Neural cell (in vitro differentiated cells): ENCODE data around the gene FNDC3B. TPM values are rescaled to one million over a fixed set of nuclear protein-coding genes. Genes with fewer than 3 reads are reported as not detected.

Experiments
- H2AFZ ChIP-seq: fragments of 200-600, 300-800 bp; sonication (generic), shearing (Covaris generic); 2 replicates; pipeline ENCODE4 v1.6.0; 2014; ENCODE audit warnings: low read depth, mild to moderate bottlenecking, antibody characterized with exemption, low read length, moderate library complexity
- H3F3A ChIP-seq: fragments of 200-600 bp; shearing (Covaris generic); 2 replicates; pipeline ENCODE4 v1.6.1; 2016; ENCODE audit warnings: mild to moderate bottlenecking, moderate library complexity, mixed read lengths, antibody characterized with exemption, low read length; ENCODE audit not compliant: insufficient read depth, poor library complexity, severe bottlenecking
- H3K27ac ChIP-seq: fragments of 200-600, 300-800 bp; sonication (generic), shearing (Covaris generic); 2 replicates; pipeline ENCODE4 v1.5.1; 2014; ENCODE audit warnings: mild to moderate bottlenecking, low read length, moderate library complexity
- H3K27me3 ChIP-seq: fragments of 300-800, 200-600 bp; sonication (generic), shearing (Covaris generic); 2 replicates; pipeline ENCODE4 v1.6.0; 2014; ENCODE audit warnings: mild to moderate bottlenecking, low read depth, low read length, moderate library complexity; ENCODE audit not compliant: insufficient read depth
- H3K36me3 ChIP-seq: fragments of 300-800, 200-600 bp; sonication (generic), shearing (Covaris generic); 2 replicates; pipeline ENCODE4 v1.5.1; 2014; ENCODE audit warnings: mild to moderate bottlenecking, antibody characterized with exemption, low read length, moderate library complexity; ENCODE audit not compliant: insufficient read depth
- H3K4me2 ChIP-seq: fragments of 300-800, 200-600 bp; sonication (generic), shearing (Covaris generic); 2 replicates; pipeline ENCODE4 v1.6.0; 2014; ENCODE audit warnings: mild to moderate bottlenecking, low read length
- H3K4me3 ChIP-seq: fragments of 300-800, 200-600 bp; sonication (generic), shearing (Covaris generic); 2 replicates; pipeline ENCODE4 v1.5.1; 2014; ENCODE audit warnings: mild to moderate bottlenecking, low read length, moderate library complexity
- H3K79me2 ChIP-seq: fragments of 200-600 bp; shearing (Covaris generic); replicated peaks from 2 replicates; pipeline ENCODE4 v1.6.0; 2014; ENCODE audit warnings: mild to moderate bottlenecking, low read length, moderate library complexity; ENCODE audit not compliant: insufficient read depth
- H3K9ac ChIP-seq: fragments of 300-800, 200-600 bp; sonication (generic), shearing (Covaris generic); 2 replicates; pipeline ENCODE4 v1.6.1; 2016; ENCODE audit warnings: mild to moderate bottlenecking, low read length, mixed read lengths
- H3K9me2 ChIP-seq: fragments of 200-600 bp; shearing (Covaris generic); 2 replicates; pipeline ENCODE4 v1.6.1; 2016; ENCODE audit warnings: mild to moderate bottlenecking, low read length, mixed read lengths; ENCODE audit not compliant: insufficient read depth
- H3K9me3 ChIP-seq: fragments of 200-600, 300-800 bp; sonication (generic), shearing (Covaris generic); 2 replicates; pipeline ENCODE4 v1.6.1; 2016; ENCODE audit warnings: mild to moderate bottlenecking, mixed run types, low read length, moderate library complexity, mixed read lengths
- H4K20me1 ChIP-seq: fragments of 200-600 bp; shearing (Covaris generic); 2 replicates; pipeline ENCODE4 v1.6.1; 2016; ENCODE audit warnings: mild to moderate bottlenecking, mixed run types; ENCODE audit not compliant: insufficient read depth
- CTCF ChIP-seq: fragments of 450-650 bp; IDR thresholded peaks from 2 replicates; pipeline ENCODE4 v1.5.1; 2014; ENCODE audit warnings: antibody characterized with exemption, mild to moderate bottlenecking, moderate library complexity; ENCODE audit not compliant: poor library complexity, severe bottlenecking
- EP300 ChIP-seq: fragments of 450-650 bp; conservative IDR thresholded peaks from 2 replicates; pipeline ENCODE4 v1.6.1; 2014; ENCODE audit warnings: antibody characterized with exemption, mild to moderate bottlenecking, moderate library complexity; ENCODE audit not compliant: poor library complexity, severe bottlenecking
- EZH2 ChIP-seq: fragments of 200-600, 300-800 bp; shearing (Covaris generic), sonication (generic); IDR thresholded peaks from 2 replicates; pipeline ENCODE4 v1.6.1; 2014; ENCODE audit warnings: antibody characterized with exemption, low read length, borderline replicate concordance, mild to moderate bottlenecking; ENCODE audit not compliant: insufficient read depth, poor library complexity, severe bottlenecking
- MXI1 ChIP-seq: fragments of 450-650 bp; conservative IDR thresholded peaks from 2 replicates; pipeline ENCODE4 v1.6.1; 2014; ENCODE audit warnings: antibody characterized with exemption, mild to moderate bottlenecking; ENCODE audit not compliant: poor library complexity, severe bottlenecking
- POLR2AphosphoS5 ChIP-seq: IDR thresholded peaks from 2 replicates; pipeline ENCODE4 v1.6.1; 2012
- RAD21 ChIP-seq: fragments of 450-650 bp; conservative IDR thresholded peaks from 2 replicates; pipeline ENCODE4 v1.6.1; 2014; ENCODE audit warnings: antibody characterized with exemption, mild to moderate bottlenecking, moderate library complexity
- REST ChIP-seq: IDR thresholded peaks from 2 replicates; pipeline ENCODE4 v1.6.1; 2012; ENCODE audit warnings: borderline replicate concordance
- SMC3 ChIP-seq: fragments of 450-650 bp; conservative IDR thresholded peaks from 2 replicates; pipeline ENCODE4 v1.6.1; 2014; ENCODE audit warnings: antibody characterized with exemption, mild to moderate bottlenecking, moderate library complexity; ENCODE audit not compliant: poor library complexity
- TAF1 ChIP-seq: IDR thresholded peaks from 2 replicates; pipeline ENCODE4 v1.6.1; 2012; ENCODE audit warnings: low read depth
- polyA plus RNA-seq: library from polyadenylated mRNA; depleted of rRNA; stranded (reverse); fragments of >200 nt; gene quantifications from 2 replicates; pipeline ENCODE4 v1.2.3, GENCODE V29; 2014

Gene FNDC3B
- polyA plus RNA-seq, 1 donor from 2014 or later: 4.9 TPM

- Histone ChIP-seq H3K9me2 (no peaks in the 10 kb centered on the region), H3K79me2 (peaks cover 39% of the 10 kb centered on the region), H3F3A (no peaks in the 10 kb centered on the region), H3K27me3 (no peaks in the 10 kb centered on the region), H3K27ac (no peak overlapping the region), H2AFZ (no peak overlapping the region), H3K36me3 (no peaks in the 10 kb centered on the region), H3K9ac (no peak overlapping the region), H4K20me1 (no peaks in the 10 kb centered on the region), H3K9me3 (no peaks in the 10 kb centered on the region), H3K4me3 (no peak overlapping the region), H3K4me2 (no peak overlapping the region)
- TF ChIP-seq RAD21: no peak
- no peak for TF ChIP-seq TAF1
- no peak for TF ChIP-seq MXI1
- no peak for TF ChIP-seq EZH2
- no peak for TF ChIP-seq SMC3
- TF ChIP-seq CTCF: no peak
- no peak for TF ChIP-seq REST
- no peak for TF ChIP-seq EP300
- no peak for TF ChIP-seq POLR2AphosphoS5
Observed at GRCh38 chr3:172066880-172067796, 27.8 kb downstream of the FNDC3B start.

GRCh38 chr3:172067837-172068440 is 28.6 kb downstream of the FNDC3B start:
- Histone ChIP-seq H3K9me3 (no peaks in the 10 kb centered on the region), H3F3A (no peaks in the 10 kb centered on the region), H3K4me2 (no peak overlapping the region), H4K20me1 (no peaks in the 10 kb centered on the region), H2AFZ (no peak overlapping the region), H3K27ac (no peak overlapping the region), H3K4me3 (no peak overlapping the region), H3K79me2 (peaks cover 44% of the 10 kb centered on the region), H3K36me3 (no peaks in the 10 kb centered on the region), H3K9ac (no peak overlapping the region), H3K27me3 (no peaks in the 10 kb centered on the region), H3K9me2 (no peaks in the 10 kb centered on the region)
- TF ChIP-seq CTCF (no peak), RAD21 (no peak), POLR2AphosphoS5 (no peak), EP300 (no peak), SMC3 (no peak), REST (no peak), TAF1 (no peak)
